Kidney (tissue), 14 donors: ENCODE data around the gene MT1A. TPM values are rescaled to one million over a fixed set of nuclear protein-coding genes. Genes with fewer than 3 reads are reported as not detected.

ENCODE experiments used
- DNase-seq, 5 donors: peaks; one replicate each; pipeline ENCODE4 v3.0.0-alpha.2; 2013 to 2020
- FAIRE-seq: peaks from 2 replicates; lab custom pipeline; 2012; peaks lifted over from hg19 to GRCh38; lab: Jason Lieb, UNC
- H3K27ac ChIP-seq, 2 donors: one replicate each; pipeline ENCODE4 v1.7.0; 2013; ENCODE audit warnings: low read depth in 2 of 2, low read length in 2 of 2, inconsistent platforms in 1 of 2
- H3K27me3 ChIP-seq: one replicate; pipeline ENCODE4 v1.7.1; 2013; ENCODE audit warnings: low read length, inconsistent platforms; ENCODE audit not compliant: control insufficient read depth, insufficient read depth
- H3K36me3 ChIP-seq, 3 donors: one replicate each; pipeline versions ENCODE4 v1.7.0 to v1.7.1; 2013; ENCODE audit warnings: low read length in 3 of 3, control low read depth in 1 of 3, inconsistent platforms in 1 of 3; ENCODE audit not compliant: insufficient read depth in 3 of 3, control insufficient read depth in 2 of 3
- H3K4me1 ChIP-seq, 3 donors: one replicate each; pipeline versions ENCODE4 v1.7.0 to v1.7.1; 2013; ENCODE audit warnings: low read length in 3 of 3, inconsistent platforms in 1 of 3, low read depth in 1 of 3; ENCODE audit not compliant: control insufficient read depth in 2 of 3, insufficient read depth in 2 of 3
- H3K4me3 ChIP-seq, 3 donors: one replicate each; pipeline versions ENCODE4 v1.7.0 to v1.8.1; 2013; ENCODE audit warnings: low read length in 3 of 3, control low read depth in 1 of 3, inconsistent platforms in 1 of 3
- H3K9ac ChIP-seq, 3 donors: one replicate each; pipeline versions ENCODE4 v1.7.0 to v1.7.1; 2013; ENCODE audit warnings: low read length in 3 of 3, control low read depth in 1 of 3, inconsistent platforms in 1 of 3
- H3K9me3 ChIP-seq, 3 donors: one replicate each; pipeline versions ENCODE4 v1.7.0 to v1.7.1; 2013; ENCODE audit warnings: low read length in 3 of 3, control low read depth in 1 of 3, inconsistent platforms in 1 of 3; ENCODE audit not compliant: control insufficient read depth in 2 of 3, insufficient read depth in 1 of 3
- intact Hi-C: fragments of 100-400 bp; cut with DNase I; formaldehyde crosslinking; loops from one replicate; pipeline ENCODE4 v1.11.1; 2022
- polyA plus RNA-seq: library from polyadenylated mRNA; stranded (reverse); fragments of 350-450 nt; fragmentation: Illumina TruSeq; extraction: RNeasy Lipid Tissue Mini Kit (QIAGEN cat#74804); gene quantifications from one replicate; pipeline ENCODE4 v1.2.3, GENCODE V29; 2014; ENCODE audit warnings: low read depth, low replicate concordance; ENCODE audit not compliant: insufficient read depth
- total RNA-seq: library from RNA; stranded (reverse); fragmentation: NEBNext Ultra II Directional; extraction: Animal tissue kit (Norgen Biotek cat#: 25700); gene quantifications from one replicate; pipeline ENCODE4 v1.2.1, GENCODE V29; 2021
- TF ChIP-seq, protein P1 (sequence below): IDR thresholded peaks from 3 replicates; pipeline ENCODE4 v1.5.1; 2012; ENCODE audit warnings: mild to moderate bottlenecking, moderate library complexity, borderline replicate concordance; ENCODE audit not compliant: insufficient read depth; ENCODE audit errors: extremely low read depth
- donor health status: control.
- donor health status: control.
- donor health status: control.
- donor health status: control.
- donor health status: control.
- donor health status: DM: yes; HTN: yes; CAD: no.
- donor health status: Normal renal cell carcinoma (clear cell type).

MT1A gene
- total and polyA plus RNA-seq, 2 donors from 2014 or later, result 3.1 to 19.8 TPM

DNA sequence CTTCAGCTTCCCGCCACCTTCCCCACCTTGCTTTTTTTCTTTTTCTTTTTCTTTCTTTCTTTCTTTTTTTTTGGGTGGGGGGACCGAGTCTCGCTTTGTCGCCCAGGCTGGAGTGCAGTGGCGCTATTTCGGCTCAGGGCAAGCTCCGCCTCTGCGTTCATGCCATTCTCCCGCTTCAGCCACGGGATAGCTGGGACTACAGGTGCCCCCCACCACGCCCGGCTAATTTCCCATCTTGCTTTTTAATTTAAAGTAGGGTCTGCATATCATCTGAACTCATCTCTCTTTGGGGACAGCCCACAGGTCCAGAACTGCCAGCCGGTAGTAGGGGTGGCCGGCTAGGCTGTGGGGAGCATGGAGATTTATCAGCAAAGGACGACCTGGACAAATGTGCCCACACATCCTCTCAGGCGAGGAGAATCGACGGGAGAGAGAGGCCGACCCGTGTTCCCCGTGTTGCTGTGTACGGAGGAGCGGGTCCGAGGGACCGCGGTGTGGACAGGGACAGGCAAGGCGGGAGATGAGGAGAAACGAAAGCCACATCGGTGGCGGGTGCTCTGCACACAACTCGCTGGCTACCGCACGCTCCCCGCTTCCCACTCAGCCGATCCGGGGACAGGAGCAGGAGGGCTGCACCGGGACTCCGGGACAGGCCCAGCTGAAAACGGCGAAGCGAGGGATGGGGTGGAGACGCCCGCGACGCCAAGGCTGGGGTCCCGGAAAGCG lies 3.6 kb upstream of the MT1A start:
- Histone ChIP-seq H3K27me3 (peaks cover 67% of the 10 kb centered on the region), H3K9ac (no peak overlapping the region), H3K4me1 (peaks cover 0 to 15% (median 0%) of the 10 kb centered on the region in 3 donors), H3K4me3 (no peak overlapping the region), H3K36me3 (no peaks in the 10 kb centered on the region), H3K27ac (no peak overlapping the region), H3K9me3 (no peaks in the 10 kb centered on the region)
- TF ChIP-seq, protein P1, sequence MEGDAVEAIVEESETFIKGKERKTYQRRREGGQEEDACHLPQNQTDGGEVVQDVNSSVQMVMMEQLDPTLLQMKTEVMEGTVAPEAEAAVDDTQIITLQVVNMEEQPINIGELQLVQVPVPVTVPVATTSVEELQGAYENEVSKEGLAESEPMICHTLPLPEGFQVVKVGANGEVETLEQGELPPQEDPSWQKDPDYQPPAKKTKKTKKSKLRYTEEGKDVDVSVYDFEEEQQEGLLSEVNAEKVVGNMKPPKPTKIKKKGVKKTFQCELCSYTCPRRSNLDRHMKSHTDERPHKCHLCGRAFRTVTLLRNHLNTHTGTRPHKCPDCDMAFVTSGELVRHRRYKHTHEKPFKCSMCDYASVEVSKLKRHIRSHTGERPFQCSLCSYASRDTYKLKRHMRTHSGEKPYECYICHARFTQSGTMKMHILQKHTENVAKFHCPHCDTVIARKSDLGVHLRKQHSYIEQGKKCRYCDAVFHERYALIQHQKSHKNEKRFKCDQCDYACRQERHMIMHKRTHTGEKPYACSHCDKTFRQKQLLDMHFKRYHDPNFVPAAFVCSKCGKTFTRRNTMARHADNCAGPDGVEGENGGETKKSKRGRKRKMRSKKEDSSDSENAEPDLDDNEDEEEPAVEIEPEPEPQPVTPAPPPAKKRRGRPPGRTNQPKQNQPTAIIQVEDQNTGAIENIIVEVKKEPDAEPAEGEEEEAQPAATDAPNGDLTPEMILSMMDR, result no peak
- no peak for FAIRE-seq
- DNase-seq, result no peak
- intact Hi-C loops, result no loop called here

DNA sequence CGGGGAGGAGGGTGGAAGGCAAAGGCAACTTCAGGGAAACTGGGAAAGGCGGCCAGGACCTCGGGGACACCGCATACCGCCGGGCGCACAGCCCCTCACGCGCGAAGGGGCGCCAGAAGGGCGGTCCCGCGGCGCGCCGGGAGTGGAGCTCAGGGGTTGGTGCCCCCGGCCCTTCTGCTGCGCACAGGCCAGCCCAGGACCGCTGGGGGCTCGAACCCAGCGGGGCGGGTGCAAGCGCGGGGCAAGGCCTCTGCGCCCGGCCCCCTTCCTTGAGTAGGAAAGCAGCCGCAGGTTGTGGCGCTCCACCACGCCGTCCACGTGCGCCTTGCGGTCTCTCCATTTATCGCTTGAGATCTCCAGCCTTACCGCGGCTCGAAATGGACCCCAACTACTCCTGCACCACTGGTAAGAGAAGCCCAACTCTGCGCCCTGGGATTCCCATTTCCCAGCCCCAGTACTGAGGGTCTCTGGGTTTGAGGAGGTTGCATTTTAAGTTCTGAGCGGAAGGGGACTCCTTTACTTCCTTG lies 3.0 kb upstream of the MT1A start:
- FAIRE-seq (no peak), DNase-seq (no peak)
- Histone ChIP-seq H3K9ac (no peak overlapping the region), H3K36me3 (no peaks in the 10 kb centered on the region), H3K9me3 (no peaks in the 10 kb centered on the region), H3K4me1 (peaks cover 0 to 15% (median 0%) of the 10 kb centered on the region in 3 donors), H3K27ac (no peak overlapping the region), H3K27me3 (peaks cover 72% of the 10 kb centered on the region), H3K4me3 (no peak overlapping the region)
- TF ChIP-seq, protein P1, result no peak
- intact Hi-C loops, result no loop called here

DNA sequence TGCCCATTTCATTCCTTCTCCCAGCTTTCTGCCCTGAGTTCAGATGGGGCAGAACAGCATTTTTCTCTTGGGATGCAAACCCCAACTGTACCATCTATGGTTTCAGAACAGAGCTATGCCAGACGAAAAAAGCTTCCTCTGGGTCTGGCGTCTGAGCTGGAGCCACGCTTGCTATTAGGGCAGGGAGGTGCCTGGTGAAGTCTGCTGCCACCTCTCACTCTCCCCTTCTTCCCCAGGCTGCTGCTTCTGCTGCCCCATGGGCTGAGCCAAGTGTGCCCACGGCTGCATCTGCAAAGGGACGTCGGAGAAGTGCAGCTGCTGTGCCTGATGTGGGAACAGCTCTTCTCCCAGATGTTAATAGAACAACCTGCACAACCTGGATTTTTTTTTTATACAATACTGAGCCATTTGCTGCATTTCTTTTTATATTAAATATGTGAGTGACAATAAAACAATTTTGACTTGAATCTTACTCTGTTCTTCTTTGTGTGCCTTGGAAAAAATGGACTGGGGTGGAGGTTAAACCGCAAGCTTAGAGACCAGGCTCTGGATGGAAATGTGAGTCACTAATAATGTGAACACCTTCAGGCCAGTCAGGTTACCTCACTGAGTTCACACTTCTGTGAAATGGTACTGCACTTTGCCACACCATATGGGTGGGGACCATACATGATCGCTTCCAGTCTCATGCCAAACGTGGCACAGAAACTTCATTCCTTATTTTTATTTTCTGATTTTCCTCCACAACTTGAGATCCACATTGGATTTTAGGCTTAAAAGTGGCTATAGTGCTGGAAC lies 1.7 kb upstream of the MT1A start:
- no peak overlapping the region for H3K27ac ChIP-seq
- intact Hi-C loops, result no loop called here
- H3K9me3 ChIP-seq, result no peaks in the 10 kb centered on the region
- H3K4me3 ChIP-seq, result no peak overlapping the region
- DNase-seq, result no peak
- peaks cover 75% of the 10 kb centered on the region for H3K27me3 ChIP-seq
- H3K36me3 ChIP-seq, result no peaks in the 10 kb centered on the region
- TF ChIP-seq, protein P1, result no peak
- FAIRE-seq, result no peak
- H3K9ac ChIP-seq, result no peak overlapping the region
- H3K4me1 ChIP-seq, result peaks cover 0 to 14% (median 0%) of the 10 kb centered on the region in 3 donors
